Activated CD8-positive, alpha-beta memory T cell treated with anti-CD3 and anti-CD28 coated beads for 4 hours (primary cell): ENCODE results near the gene TBCB.
"Not testable (repeated sequence)": the region's sequence is repeated elsewhere in the genome, so short reads cannot be mapped to it uniquely, and the experiment has no call there.

Experiments used
- DNase-seq, 2 donors: peaks; one replicate each; pipeline ENCODE4 v3.0.0-alpha.2; 2020; ENCODE audit warnings: low read depth in 2 of 2

TBCB gene, protein sequence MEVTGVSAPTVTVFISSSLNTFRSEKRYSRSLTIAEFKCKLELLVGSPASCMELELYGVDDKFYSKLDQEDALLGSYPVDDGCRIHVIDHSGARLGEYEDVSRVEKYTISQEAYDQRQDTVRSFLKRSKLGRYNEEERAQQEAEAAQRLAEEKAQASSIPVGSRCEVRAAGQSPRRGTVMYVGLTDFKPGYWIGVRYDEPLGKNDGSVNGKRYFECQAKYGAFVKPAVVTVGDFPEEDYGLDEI

DNA sequence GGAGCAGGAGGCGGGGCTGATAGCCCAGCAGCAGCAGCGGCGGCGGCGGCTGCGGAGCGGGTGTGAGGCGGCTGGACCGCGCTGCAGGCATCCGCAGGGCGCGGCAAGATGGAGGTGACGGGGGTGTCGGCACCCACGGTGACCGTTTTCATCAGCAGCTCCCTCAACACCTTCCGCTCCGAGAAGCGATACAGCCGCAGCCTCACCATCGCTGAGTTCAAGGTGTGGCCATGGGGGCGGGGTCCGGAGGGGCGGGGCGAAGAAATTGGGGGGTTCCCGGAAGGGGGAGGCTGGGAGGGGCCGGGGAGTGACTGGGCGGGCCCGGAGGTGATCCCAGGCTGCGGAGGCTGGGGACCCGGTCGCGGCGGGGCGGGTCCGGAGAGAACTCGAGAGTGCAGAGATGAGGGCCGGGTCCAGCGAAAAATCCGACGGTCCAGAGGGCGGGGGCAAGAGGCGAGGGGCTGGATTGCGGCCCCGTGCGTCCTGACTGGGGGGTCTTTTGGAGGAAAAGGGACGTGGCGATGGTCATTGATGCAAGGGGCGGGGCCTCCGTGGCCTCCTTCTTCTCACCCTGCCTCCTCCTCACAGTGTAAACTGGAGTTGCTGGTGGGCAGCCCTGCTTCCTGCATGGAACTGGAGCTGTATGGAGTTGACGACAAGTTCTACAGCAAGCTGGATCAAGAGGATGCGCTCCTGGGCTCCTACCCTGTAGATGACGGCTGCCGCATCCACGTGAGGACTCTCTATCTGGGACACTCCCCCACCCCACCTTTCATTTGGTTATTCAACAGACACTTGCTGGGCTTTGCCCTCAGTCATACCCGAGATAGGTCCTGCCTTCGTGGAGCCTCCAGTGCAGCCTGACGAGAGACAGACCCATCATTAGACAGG, at the start of gene TBCB:
TSS of gene TBCB (plus strand) at position 16 of the 891 bp plus-strand sequence. CDS start at position 109, 93 bp downstream.
- DNase-seq = peak; percentile 81 to 85

DNA sequence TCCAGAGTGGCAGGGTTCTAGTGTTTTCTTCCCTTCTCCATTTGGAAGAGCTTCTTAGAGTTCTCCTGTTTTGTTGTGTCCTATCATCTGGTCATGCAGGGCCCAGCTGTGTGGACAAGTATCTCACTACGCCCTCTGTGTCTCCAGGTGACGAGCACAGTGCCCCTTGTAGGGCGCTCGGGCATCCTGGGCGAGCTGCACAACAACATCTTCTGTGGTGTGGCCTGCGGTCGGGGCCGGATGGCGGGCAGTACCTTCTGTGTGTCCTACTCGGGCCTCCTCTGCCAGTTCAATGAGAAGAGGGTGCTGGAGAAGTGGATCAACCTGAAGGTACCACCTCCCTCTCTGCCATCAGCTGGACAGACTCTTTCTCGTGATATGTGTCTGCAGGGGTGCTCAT, 47.6 kb upstream of the TBCB start:
- DNase-seq = no peak

DNA sequence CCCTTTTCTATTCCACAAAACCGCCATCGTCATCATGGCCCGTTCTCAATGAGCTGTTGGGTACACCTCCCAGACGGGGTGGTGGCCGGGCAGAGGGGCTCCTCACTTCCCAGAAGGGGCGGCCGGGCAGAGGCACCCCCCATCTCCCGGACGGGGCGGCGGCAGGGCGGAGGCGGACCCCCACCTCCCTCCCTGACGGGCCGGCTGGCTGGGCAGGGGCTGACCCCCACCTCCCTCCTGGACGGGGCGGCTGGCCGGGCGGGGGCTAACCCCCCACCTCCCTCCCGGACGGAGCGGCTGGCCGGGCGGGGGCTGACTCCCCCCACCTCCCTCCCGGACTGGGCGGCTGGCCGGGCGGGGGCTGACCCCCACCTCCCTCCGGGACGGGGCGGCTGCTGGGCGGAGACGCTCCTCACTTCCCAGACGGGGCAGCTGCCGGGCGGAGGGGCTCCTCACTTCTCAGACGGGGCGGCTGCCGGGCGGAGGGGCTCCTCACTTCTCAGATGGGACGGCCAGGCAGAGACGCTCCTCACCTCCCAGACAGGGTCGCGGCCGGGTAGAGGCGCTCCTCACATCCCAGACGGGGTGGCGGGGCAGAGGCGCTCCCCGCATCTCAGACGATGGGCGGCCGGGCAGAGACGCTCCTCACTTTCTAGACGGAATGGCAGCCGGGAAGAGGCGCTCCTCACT, 46.3 kb upstream of the TBCB start:
- not testable (repeated sequence) for DNase-seq

DNA sequence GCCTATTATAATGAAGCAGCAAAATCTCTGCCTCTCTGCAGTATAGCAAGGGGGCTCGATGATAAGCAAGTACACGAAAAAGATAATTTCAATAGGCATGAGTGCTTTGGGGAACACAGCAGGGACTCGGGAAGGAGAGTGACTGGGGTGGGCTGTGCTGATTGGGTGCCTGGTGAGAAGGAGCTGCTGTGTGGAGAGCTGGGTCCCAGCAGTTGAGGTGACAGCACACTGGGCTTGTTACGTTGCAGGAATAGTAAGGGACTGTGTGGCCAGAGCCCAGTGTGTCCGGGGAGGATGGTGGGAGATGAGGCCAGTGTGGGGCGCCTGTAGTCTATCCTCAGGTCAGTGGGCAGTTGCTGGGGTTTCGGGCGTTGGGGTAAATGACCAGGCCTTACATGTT, 43.2 kb upstream of the TBCB start:
- DNase-seq = no peak

DNA sequence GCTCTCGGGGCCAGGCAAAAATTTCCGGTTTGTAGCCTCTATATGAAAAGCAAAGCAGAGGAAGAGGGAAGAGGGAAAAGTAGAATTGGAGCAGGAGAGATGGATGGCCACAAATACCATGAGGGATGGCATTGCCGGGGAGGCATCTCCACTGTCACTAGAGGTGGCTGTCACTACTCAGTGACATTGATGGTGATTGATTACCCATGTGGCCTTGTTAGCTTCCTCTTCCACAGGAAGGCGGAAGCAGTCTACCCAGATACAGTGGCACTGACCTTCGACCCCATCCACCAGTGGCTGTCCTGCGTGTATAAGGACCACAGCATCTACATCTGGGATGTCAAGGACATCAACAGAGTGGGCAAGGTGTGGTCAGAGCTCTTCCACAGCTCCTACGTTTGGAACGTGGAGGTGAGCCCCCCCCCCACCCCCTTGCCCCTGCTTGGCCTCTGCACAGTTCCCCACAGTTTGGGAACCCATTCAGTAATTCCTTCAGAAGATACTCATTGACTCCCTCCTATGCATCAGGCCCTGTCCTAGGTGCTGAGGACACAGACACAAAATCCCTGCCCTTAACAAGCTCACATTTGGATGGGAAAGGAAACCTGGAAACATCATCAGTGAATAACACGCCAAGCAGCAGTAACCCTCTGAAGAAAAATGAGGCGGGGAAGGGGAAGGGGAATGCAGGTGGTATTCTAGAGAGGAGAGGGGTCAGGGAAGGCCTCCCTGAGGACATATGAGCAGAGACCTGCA, 42.0 kb upstream of the TBCB start:
- DNase-seq = no peak

DNA sequence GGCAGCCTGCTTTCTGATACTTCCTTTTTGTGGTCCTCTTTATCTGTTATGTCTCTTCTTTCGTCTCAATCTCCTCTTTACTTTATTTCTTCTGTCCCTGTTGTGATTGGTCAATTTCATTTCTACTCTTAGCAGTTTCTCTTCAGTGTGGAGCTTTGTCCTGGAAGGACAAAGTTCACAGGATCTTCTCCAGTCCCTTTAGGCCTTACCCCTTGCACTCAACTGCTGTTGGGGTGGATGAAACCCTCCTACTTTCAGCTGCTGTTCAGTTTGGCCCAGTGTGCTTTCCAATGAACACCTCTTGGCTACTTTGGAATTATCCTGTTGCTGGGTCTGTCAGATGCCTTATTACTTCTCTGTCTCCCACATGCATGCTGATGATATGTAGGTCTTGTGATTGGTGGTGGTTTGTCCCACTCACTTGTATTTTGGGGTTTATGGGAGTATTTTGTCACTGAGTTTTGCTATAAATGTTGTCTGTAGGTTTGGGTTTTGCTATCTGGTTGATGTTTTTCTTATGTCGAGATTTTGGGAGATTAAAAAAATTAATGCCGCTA, 35.8 kb upstream of the TBCB start:
- DNase-seq = no peak

DNA sequence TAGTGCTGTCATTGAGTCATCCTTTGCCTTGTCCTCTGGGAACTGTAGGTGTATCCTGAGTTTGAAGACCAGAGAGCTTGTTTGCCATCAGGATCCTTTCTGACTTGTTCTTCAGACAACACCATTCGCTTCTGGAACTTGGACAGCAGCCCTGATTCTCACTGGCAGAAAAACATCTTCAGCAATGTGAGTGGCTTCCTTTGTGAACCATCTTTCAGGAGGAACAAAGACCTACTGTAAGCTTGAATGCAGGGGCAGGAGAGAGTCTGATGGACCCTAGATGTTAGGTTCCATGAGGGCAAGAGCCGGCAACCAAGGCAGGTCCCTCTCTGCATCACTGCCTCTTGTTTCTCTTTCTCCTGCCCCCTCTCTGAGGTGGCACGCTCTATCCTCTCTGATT, 33.9 kb upstream of the TBCB start:
- no peak for DNase-seq

DNA sequence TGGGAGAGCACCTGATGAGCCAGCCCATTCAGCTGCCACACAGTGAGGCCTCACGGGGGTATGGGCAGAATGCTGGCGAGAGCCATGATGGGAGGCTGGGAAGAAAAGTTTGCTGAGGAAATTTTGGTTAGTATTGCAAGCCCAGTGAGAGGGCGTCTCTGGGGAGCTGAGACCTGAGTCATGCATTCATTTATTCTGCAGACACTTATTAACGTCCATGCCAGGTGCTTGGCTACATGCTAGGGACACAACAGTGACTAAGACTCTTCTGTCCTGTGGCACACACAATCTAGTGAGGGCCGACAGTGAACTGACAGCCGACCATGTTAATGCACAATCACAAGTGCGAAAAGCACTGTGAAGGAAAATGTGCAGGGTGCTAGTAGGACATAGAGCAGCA, 33.4 kb upstream of the TBCB start:
- no peak for DNase-seq

DNA sequence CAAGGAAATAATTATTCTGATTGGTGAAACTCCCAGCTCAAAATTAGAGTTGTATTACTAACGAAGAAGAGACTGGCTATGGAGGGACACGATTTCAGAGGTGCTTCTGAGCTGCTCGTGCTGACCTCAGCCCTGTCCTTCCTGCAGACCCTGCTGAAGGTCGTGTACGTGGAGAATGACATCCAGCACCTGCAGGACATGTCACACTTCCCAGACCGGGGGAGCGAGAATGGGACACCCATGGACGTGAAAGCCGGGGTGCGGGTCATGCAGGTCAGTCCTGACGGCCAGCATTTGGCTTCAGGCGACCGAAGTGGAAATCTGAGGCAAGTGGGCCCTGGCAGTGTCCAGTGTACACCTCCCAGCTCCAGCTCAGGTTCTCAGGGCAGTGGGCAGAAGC, 32.4 kb upstream of the TBCB start:
- DNase-seq = no peak

DNA sequence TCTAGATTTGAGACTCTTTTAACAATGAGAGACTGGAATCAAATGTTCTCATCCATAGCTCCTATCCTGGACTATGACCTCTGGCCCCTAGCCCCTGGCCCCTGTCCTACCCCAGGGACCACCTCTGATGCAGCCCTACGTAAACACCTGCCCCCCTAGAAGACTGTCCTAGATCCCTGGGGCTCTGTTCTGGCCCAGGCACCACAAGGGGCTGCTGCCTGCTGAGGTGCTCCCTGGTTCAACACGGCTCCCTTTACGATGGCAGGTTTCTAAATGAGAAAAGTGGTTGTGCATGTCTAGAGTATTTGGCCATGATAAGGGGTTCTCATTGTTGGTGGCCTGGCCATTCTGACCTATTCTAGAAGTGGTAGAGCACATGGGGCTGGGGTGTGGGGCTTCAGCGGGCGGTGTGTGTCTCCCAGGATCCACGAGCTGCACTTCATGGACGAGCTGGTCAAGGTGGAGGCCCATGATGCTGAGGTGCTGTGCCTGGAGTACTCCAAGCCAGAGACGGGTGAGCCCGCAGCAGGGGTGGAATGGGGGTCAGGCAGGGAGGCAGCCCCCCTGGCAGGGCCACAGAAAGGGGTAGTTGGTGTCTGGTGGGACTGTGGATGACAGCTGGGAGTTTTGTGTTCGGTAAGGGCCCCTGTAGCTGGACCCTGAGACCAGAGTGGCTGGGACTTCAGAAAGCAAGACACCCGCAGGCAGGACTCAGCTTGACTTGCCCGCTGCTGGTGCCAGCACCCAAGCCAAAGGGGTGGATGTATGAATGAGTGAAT, 30.8 kb upstream of the TBCB start:
- DNase-seq = no peak

DNA sequence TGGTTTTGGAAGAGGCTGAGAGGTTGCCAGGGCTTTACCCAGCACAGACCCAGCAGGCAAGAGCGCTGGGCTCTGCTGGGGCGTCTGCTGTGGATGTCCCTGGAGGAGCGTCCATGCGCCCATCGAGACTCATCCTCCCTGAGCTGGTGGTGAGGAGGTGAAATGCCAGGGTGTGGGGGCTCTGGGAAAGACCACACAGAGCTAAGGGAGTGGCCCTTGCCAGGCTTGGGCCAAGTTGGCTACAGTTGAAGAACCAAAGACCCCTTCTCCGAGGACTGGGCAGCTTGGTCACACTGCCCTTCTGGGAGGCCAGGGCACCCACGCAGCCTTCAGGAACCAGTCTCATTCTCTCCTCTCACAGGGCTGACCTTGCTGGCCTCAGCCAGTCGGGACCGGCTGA, 28.9 kb upstream of the TBCB start:
- DNase-seq = no peak

DNA sequence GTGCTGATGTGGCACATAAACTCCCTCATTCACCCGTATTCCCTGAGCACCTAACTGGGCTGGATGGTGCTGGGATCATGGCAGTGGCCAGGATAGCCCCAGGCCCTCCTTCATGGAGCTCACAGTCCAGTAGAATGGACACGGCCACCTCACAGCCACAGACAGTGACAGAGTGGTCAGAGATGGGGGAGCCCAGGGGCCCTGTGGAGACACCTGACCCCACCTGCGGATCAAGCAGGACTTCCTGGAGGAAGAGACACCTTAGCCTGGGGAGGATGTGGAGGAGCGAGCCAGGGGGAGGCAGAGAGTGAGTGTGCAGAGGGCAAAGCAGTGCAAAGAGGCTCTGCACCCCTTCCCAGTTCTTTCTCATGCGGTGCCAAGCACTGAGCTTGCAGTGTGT, 25.4 kb upstream of the TBCB start:
- DNase-seq = no peak

DNA sequence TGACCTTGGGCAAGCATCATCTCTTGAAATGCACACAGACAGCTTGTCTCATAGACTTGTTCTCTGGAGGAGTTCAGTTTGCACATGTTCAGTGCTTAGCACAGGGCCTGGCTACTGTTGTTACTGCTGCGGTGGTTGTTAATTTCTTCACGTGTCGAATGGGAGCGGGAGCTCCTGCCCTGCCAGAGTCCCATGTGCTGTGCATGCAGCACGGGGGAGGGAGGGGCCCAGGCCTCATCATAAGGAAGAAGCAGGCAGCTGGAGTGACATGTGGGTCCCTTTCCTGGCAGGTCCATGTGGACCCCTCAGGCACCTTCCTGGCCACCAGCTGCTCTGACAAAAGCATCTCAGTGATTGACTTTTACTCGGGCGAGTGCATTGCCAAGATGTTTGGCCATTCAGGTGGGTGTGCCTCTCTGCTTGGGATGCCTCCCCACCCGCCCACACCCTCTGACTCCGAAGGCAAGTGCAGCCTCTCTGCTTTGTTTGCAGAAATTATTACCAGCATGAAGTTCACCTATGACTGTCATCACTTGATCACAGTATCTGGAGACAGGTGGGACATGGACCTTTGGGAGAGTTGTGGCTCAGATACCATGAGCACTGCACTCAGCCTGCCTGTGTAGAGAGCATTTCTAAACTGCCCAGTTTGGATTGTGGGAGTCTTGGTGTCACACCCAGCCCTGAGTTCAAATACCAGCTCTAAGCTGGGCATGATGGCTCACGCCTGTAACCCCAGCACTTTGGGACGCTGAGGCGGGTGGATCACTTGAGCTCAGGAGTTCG, 24.2 kb upstream of the TBCB start:
- DNase-seq = no peak

DNA sequence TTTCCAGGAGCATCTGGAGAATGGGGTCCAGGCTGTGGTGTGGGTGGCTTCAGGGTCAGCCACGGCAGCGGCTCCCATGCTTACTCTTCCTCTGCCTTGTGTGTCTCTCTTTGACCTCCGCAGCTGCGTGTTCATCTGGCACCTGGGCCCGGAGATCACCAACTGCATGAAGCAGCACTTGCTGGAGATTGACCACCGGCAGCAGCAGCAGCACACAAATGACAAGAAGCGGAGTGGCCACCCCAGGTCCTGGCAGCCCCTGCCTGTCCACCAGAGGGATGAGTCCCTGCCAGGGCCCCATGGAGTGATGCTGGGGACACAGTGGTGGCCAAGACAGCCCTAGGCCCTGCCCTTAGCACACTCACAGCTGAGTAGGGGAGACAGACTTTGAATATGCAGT, 22.7 kb upstream of the TBCB start:
- no peak for DNase-seq

DNA sequence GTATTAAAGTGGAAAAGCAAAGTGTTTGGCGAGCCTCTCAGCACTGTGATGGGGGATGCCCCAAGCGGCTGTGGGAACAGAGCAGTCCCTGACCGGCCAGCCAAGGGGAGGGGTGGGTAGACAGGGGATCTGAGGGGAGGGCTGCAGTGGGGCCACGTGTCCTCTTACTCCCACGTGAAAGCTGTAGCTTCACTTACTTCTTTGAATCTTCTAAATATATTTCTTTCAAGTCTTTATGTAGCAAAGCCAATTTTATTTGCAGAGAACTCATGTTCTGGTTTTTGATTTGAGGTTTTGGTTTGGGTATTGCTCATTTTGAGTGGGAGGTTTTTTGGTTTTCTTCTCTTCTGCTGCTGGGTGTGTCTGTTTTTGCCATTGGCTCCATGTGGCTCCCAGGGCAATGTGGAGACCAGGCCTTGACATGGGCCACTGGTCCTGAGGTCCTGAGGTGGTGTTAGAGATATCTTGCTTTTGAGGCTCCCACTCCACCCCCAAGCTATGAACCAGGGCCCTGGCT, 22.1 kb upstream of the TBCB start:
- no peak for DNase-seq

DNA sequence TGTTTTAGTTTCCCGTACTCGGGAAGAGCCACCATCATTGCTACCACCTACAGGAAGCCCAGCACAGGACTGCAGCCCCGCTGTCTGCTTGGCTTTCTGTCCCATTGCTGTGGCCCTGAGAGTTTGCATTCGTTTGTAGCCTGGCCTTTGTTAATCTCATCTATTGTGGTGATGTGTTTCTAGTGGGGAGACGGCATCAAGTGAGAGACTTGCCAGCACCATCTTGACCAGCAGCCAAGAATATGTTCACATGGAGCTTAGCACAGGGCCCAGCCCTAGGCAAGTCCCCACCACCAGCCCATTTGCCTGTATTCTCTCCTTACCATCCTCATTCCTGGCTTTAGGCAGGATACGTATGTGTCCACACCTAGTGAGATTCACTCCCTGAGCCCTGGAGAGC, 21.6 kb upstream of the TBCB start:
- no peak for DNase-seq

DNA sequence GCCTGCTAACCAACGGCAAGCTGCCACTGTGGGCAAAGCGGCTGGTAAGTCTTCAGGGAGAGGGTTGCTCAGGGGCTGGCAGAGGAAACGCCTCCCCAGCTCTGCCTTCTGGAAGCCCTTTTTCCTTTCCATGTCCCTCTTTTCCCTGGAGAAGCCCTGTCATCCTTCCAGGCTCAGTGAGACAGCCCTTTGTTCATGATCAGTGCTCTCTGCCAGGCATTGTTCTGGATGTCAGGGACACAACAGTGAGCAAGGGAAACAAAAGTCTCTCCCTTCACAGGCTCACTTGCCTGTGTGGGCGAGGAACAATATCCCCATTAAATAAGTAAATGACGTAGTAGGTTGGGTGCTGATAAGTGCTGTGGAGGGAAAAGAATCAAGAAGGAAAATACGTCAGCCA, 18.2 kb upstream of the TBCB start:
- DNase-seq = no peak

DNA sequence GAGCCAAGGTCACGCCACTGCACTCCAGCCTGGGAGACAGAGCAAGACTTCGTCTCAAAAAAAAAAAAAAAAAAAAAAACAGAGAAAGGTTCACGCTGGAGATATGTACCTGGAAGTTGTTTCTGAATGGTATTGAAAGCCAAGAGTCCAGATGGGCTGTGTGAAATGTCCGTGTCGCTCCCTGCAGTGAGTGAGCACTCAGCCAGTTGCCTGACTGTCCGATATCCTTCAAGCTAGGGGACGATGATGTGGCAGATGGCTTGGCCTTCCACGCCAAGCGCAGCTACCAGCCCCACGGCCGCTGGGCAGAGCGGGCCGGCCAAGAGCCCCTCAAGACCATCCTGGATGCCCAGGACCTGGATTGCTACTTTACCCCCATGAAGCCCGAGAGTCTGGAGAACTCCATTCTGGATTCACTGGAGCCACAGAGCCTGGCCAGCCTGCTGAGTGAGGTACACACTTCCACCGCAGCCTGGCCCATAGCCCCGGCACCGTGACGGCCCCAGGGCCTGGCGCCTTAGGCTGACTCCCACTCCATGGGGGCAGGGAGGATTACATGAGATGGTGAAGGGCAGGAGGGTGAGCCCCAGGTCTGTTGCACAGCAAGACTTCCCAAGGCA, 16.0 kb upstream of the TBCB start:
- no peak for DNase-seq

DNA sequence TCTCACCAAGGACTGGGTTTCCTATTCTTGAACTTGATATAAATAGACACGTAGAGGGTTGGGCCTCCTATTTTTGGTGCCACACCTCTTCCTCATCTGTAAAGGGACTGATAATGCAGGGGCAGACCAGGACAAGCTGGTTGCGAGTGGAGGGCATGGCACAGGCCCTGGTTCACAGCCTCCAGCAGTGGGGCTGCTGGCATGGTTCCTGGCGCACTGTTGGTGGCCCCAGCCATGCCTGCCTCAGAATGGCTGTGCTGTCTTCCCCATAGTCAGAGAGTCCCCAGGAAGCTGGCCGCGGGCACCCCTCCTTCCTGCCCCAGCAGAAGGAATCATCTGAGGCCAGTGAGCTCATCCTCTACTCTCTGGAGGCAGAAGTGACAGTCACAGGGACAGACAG, 14.8 kb upstream of the TBCB start:
- no peak for DNase-seq
